ENCODE measurements around the gene ATP1A3.

GRCh38 chr19:42024622-42025111 is 30.6 kb upstream of the ATP1A3 start:
- TF ChIP-seq EP300 (IDR thresholded peaks at IDR 0.05) (no peak), CTCF (IDR thresholded peaks at IDR 0.05) (no peak), POLR2A (IDR thresholded peaks at IDR 0.05) (no peak)
